ENCODE results near the gene LDLRAD4. TPM values are rescaled to one million over a fixed set of nuclear protein-coding genes. Genes with fewer than 3 reads are reported as not detected.

The LDLRAD4 gene
- total and polyA plus RNA-seq, 9 of the 15 experiments (the other 6 are each of a cell fraction or from before 2014, with no cell fraction given), result 0.01 TPM; not detected in 8

GRCh38 chr18:13473751-13474150, 255.2 kb downstream of the LDLRAD4 start:
- Histone ChIP-seq H3K27me3 (ENCODE audit: control insufficient read depth in 2 of 2, insufficient read depth in 2 of 2, low read length in 2 of 2) (peaks cover 6 to 34% of the 10 kb centered on the region in 2 experiments; a peak in 3 of 5 replicates), H4K20me1 (replicated peaks; ENCODE audit: control insufficient read depth, insufficient read depth, low read length) (no peaks in the 10 kb centered on the region), H3K4me1 (replicated peaks in 1 of 2; ENCODE audit: control insufficient read depth in 2 of 2, insufficient read depth in 2 of 2, low read length in 2 of 2) (no peaks in the 10 kb centered on the region), H3K79me2 (ENCODE audit: control insufficient read depth, insufficient read depth, low read length) (no peaks in the 10 kb centered on the region), H3K27ac (ENCODE audit: extremely low read depth, low read depth, low read length) (no peak overlapping the region), H2AFZ (ENCODE audit: low read depth, low read length) (no peak overlapping the region), H3K9ac (ENCODE audit: insufficient read depth in 1 of 2, low read depth in 2 of 2, low read length in 2 of 2) (no peak overlapping the region), H3K4me3 (no peak overlapping the region), H3K36me3 (ENCODE audit: control insufficient read depth, insufficient read depth, low read length) (no peaks in the 10 kb centered on the region), H3K4me2 (ENCODE audit: insufficient read depth, low read length) (no peak overlapping the region), H3K9me3 (replicated peaks; ENCODE audit: control insufficient read depth, insufficient read depth, low read depth, low read length) (no peaks in the 10 kb centered on the region), H3K9me1 (ENCODE audit: control insufficient read depth, insufficient read depth, low read length) (no peaks in the 10 kb centered on the region)
- intact Hi-C loops (cut with micrococcal nuclease), result no loop called here
- no peak for TF ChIP-seq NCOA4 (IDR thresholded peaks at IDR 0.05; ENCODE audit: partially characterized antibody)
- no peak for TF ChIP-seq MAZ (CRISPR knock-in tag; conservative IDR thresholded peaks at IDR 0.05 in 1 of 2, IDR thresholded peaks at IDR 0.05 in 1 of 2)
- TF ChIP-seq FOSL1 (tag; conservative IDR thresholded peaks at IDR 0.05), result no peak
- TF ChIP-seq CBFB (CRISPR knock-in tag; IDR thresholded peaks at IDR 0.05), result no peak
- no peak for TF ChIP-seq CTCF (IDR thresholded peaks at IDR 0.05 in 2 of 3, conservative IDR thresholded peaks at IDR 0.05 in 1 of 3; ENCODE audit: insufficient read depth in 2 of 3, low read depth in 1 of 3, low read length in 3 of 3)
- TF ChIP-seq HMBOX1 (IDR thresholded peaks at IDR 0.05), result no peak
- no peak for TF ChIP-seq TGIF2 (CRISPR knock-in tag; IDR thresholded peaks at IDR 0.05)
- TF ChIP-seq NUFIP1 (IDR thresholded peaks at IDR 0.05; ENCODE audit: partially characterized antibody), result no peak
- TF ChIP-seq SMARCC2 (IDR thresholded peaks at IDR 0.05; ENCODE audit: low read depth), result no peak
- no peak for TF ChIP-seq ZNF436 (CRISPR knock-in tag; IDR thresholded peaks at IDR 0.05)
- no peak for TF ChIP-seq CBX1 (IDR thresholded peaks at IDR 0.05; ENCODE audit: low read depth)
- TF ChIP-seq SNRNP70 (optimal IDR thresholded peaks at IDR 0.05; ENCODE audit: low read depth, low read length), result no peak
- ChIA-PET POLR2A (no interaction called here), CTCF (ENCODE audit: low intra/inter-chr PET ratio) (no interaction called here)
- DNase-seq (ENCODE audit: extremely low read depth in 1 of 4, low spot score in 3 of 4), result no peak
- in situ Hi-C loops (cut with MboI), result loop anchor here (5.0 kb wide), 1 partner anchor 34 kb away; no protein-coding TSS in a partner anchor
- BruUV-seq (replicated peaks), result no TSS peak
- FAIRE-seq, result no peak
- no peak for ATAC-seq
- 2% methylated on average over 6 of the region's 6 CpGs for WGBS (ENCODE audit: insufficient coverage, low coverage, missing lambda C conversion rate)

All from K562 (cell line).